Left ventricle myocardium inferior (tissue), 1 donor: ENCODE results near the gene NECTIN1. TPM values are rescaled to one million over a fixed set of nuclear protein-coding genes. Genes with fewer than 3 reads are reported as not detected.

Experiments used
- DNase-seq: peaks from one replicate; pipeline ENCODE4 v3.0.0-alpha.2; 2020
- H3K27ac ChIP-seq: fragments of 200-600 bp; replicated peaks from 2 replicates; pipeline ENCODE4 v1.8.0; 2021
- H3K27me3 ChIP-seq: fragments of 200-600 bp; 2 replicates; pipeline ENCODE4 v1.8.0; 2021; ENCODE audit warnings: low read depth
- H3K36me3 ChIP-seq: fragments of 200-600 bp; 2 replicates; pipeline ENCODE4 v1.8.0; 2021
- H3K4me1 ChIP-seq: fragments of 200-600 bp; 2 replicates; pipeline ENCODE4 v1.8.0; 2021
- H3K4me3 ChIP-seq: fragments of 200-600 bp; 2 replicates; pipeline ENCODE4 v1.8.0; 2021; ENCODE audit warnings: mild to moderate bottlenecking, moderate library complexity
- H3K9me3 ChIP-seq: fragments of 200-600 bp; replicated peaks from 2 replicates; pipeline ENCODE4 v1.8.0; 2021
- CTCF ChIP-seq: fragments of 200-600 bp; IDR thresholded peaks from 2 replicates; pipeline ENCODE4 v1.8.0; 2021; ENCODE audit warnings: antibody characterized with exemption, mild to moderate bottlenecking, borderline replicate concordance
- intact Hi-C: fragments of 100-400 bp; cut with micrococcal nuclease; formaldehyde crosslinking; loops from one replicate; pipeline ENCODE4 v1.11.0; 2022
- total RNA-seq: library from RNA; stranded (reverse); fragmentation: NEBNext Ultra II Directional; extraction: Animal tissue kit (Norgen Biotek cat#: 25700); gene quantifications from one replicate; pipeline ENCODE4 v1.2.1, GENCODE V29; 2021
- donor health status: DM: no; HTN: yes; CAD: no; lungs with severe emphysema.

Gene NECTIN1
- total RNA-seq, 1 donor from 2014 or later, result 22.9 TPM

- DNase-seq, result no peak
- Histone ChIP-seq H3K4me1 (no peaks in the 10 kb centered on the region), H3K36me3 (no peaks in the 10 kb centered on the region), H3K27ac (no peak overlapping the region), H3K27me3 (peaks cover 32% of the 10 kb centered on the region), H3K4me3 (no peak overlapping the region), H3K9me3 (peaks cover 11% of the 10 kb centered on the region)
- intact Hi-C loops, result no loop called here
- no peak for TF ChIP-seq CTCF
Measured at GRCh38 chr11:119594639-119595249, 134.3 kb downstream of the NECTIN1 start.

GRCh38 chr11:119593346-119593745 is 135.7 kb downstream of the NECTIN1 start:
- no peak for DNase-seq
- H3K4me1 ChIP-seq, result no peaks in the 10 kb centered on the region
- intact Hi-C loops, result no loop called here
- peaks cover 46% of the 10 kb centered on the region for H3K27me3 ChIP-seq
- H3K27ac ChIP-seq, result no peak overlapping the region
- H3K36me3 ChIP-seq, result no peaks in the 10 kb centered on the region
- H3K4me3 ChIP-seq, result no peak overlapping the region
- no peak for TF ChIP-seq CTCF
- peaks cover 11% of the 10 kb centered on the region for H3K9me3 ChIP-seq

- Histone ChIP-seq H3K9me3 (peaks cover 11% of the 10 kb centered on the region), H3K4me3 (no peak overlapping the region), H3K27ac (no peak overlapping the region), H3K27me3 (peaks cover 53% of the 10 kb centered on the region), H3K4me1 (no peaks in the 10 kb centered on the region), H3K36me3 (no peaks in the 10 kb centered on the region)
- no peak for TF ChIP-seq CTCF
- intact Hi-C loops, result no loop called here
- DNase-seq, result no peak
Measured at GRCh38 chr11:119592642-119593041, 136.4 kb downstream of the NECTIN1 start.

GRCh38 chr11:119591836-119592310 is 137.1 kb downstream of the NECTIN1 start:
- no peak overlapping the region for H3K27ac ChIP-seq
- intact Hi-C loops, result no loop called here
- H3K27me3 ChIP-seq, result peaks cover 61% of the 10 kb centered on the region
- H3K36me3 ChIP-seq, result no peaks in the 10 kb centered on the region
- H3K9me3 ChIP-seq, result peaks cover 11% of the 10 kb centered on the region
- H3K4me1 ChIP-seq, result no peaks in the 10 kb centered on the region
- no peak for DNase-seq
- H3K4me3 ChIP-seq, result no peak overlapping the region
- no peak for TF ChIP-seq CTCF

GRCh38 chr11:119590651-119591351 is 138.2 kb downstream of the NECTIN1 start:
- Histone ChIP-seq H3K4me1 (no peaks in the 10 kb centered on the region), H3K27ac (no peak overlapping the region), H3K4me3 (no peak overlapping the region), H3K36me3 (no peaks in the 10 kb centered on the region), H3K9me3 (peaks cover 11% of the 10 kb centered on the region), H3K27me3 (peaks cover 68% of the 10 kb centered on the region)
- DNase-seq, result no peak
- intact Hi-C loops, result no loop called here
- TF ChIP-seq CTCF, result no peak
